Left lobe of liver (tissue), 2 donors: ENCODE measurements around the gene SREBF1. TPM values are rescaled to one million over a fixed set of nuclear protein-coding genes. Genes with fewer than 3 reads are reported as not detected.

ENCODE experiments used
- ATAC-seq: fragments of 200-7000 bp; cut with Tn5 transposase; one replicate; pipeline ENCODE4 v1.9.1; 2020; ENCODE audit warnings: mild to moderate bottlenecking, moderate library complexity
- DNase-seq: peaks from one replicate; pipeline ENCODE4 v3.0.0-alpha.2; 2020; ENCODE audit warnings: low spot score
- total RNA-seq: library from RNA; stranded (reverse); gene quantifications from one replicate; pipeline ENCODE4 v1.2.1, GENCODE V29; 2021
- donor health status: DM: no; HTN: no; CAD: no; lungs with moderate emphysema.
- donor health status: DM: no; HTN: yes; CAD: no.

SREBF1 gene
- total RNA-seq, 1 donor from 2014 or later = 220 TPM

DNA sequence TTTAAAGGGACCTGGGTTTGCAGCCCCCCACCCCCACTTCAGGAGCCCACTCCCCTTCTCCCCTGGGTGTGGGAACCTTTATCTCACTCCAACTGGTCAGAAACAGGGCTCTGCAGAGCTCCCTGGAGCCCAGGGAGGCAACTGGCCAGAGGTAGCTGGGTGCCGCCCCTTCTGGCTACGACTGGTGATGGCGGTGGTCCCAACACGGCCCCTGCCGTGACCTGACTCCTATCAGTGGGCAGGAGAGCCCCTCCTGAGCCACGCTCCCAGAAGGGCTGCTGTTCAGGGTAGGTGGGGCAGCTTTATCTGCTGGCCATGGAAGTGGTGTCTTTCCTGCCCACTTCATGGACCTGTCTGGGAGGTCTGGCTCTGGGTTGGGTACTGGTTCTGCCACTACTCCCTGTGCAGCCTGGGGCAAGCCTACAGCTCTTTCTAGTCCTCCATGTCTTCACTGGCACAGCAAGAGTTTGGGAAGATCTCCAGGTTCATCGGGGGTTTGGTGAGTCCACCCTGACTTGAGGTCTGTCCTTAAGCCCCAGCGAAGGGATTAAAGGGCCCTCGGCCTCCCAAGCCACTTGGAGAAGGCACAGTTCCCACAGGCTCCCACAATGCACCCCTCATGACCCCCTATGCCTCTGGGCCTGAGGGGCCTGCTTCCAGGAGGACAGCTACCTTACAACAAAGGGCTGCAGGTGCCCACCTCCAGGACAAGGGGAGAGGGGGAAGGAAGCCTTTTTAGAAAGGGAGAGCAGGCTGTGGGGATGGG, 5.5 kb upstream of the SREBF1 start:
- ATAC-seq = no peak
- no peak for DNase-seq

DNA sequence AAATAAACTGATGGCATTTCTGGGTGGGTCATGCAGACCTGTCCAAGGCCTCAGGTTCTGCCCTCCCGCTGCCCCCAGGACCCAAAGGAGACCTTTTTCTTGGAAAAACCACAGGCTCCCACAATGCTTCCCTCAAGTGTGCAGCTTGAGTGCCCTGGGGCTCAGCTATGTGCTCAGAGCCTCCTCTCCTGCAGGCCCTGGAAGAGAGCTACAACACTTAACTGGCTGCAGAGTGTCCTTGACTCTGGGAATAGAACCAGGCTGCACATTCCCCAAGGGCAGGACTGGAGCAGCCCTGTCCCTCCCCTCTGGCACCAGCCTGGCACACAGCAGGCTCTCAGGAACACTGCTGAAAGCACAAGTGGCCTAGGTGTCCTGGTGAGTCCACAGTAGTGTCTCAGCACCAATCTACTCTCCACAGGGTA, 4.8 kb upstream of the SREBF1 start:
- DNase-seq = peak; percentile 79

DNA sequence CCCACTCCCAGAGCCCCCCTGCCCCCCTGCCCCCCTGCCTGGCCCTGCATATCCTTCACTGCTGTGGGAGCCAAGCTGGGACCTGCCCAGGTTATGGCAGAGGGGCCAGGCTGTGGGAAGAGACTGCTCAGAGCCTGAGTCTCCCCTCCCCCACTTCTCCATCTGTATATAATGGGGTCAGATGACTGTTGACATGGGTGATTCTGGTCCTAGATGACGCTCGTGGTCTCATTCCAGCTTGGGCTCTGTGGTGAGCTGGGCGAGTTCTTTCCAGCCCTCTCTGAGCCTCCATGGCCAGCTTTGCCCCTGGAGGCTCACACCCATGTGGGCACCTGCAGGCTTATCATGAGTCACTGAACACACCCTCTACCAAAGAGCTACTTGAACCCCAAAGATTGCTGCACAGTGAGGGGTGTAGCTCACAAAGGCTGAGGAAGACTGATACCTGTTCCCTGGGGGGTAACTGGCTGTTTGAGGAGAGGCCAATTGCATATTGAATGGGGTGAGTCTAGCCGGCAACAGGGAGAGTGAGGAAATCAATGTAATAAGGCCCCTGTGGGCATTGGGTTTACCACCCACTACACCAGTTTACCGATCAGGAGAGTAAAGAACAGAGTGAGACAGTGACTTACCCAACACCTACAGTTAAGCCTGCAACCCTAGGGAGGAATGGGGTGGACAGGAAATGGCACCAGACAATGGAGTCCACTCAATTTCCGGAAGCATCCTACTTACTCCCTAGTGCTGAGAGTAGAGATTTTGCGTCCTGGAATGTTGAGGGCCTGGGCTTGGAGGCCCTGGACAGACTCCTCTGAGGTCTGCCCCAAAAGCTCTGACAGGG, 4.2 kb upstream of the SREBF1 start:
- DNase-seq (no peak), ATAC-seq (no peak)

More for the DNA sequence above, 4.8 kb upstream of the SREBF1 start:
- ATAC-seq = peak; percentile 33

DNA sequence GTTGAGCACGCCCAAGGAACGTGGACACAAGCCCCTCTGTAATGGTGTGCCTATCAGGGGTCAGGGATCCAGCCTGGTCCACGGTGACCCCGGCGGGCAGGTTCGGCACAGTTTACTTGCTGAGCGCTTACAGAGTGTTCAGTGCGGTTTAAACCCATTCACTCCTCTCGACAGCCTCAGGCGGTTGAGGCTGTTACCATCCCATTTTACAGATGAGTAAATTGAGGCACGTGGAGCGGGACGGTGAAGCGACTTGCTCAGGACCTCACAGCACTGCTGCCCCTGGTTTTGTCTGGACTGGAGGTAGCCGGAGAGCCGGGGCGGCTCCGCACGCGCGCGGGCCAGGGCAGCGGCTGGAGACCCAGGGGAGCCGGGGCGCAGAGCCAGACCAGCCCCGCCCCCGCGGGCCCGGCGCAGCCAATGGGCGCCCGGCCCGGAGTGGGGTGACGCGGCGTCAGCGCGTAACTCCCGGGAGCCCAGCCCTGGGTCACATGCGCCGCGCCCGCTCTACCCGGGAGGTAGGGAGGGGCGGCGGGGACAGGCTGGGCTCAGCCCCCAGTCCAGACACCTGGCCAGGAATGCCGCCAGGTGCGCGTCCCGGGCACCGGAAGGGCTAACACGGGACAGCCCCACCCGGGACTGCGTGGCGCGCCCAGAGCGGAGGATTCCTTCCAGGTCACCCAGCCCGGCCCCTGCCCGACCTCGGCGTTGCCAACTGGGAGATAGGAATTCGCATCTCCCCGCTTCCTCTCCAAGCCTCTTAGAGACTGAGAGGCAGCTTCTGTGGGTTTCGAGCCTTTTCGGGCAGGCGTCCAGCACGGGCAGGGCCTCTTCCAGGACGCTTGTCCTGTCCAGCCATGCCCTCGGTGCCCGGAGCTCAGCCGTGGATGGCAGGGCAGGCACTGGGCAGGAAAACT, 3.3 kb upstream of the SREBF1 start:
- DNase-seq (peak; percentile 97), ATAC-seq (peak; percentile 66)

DNA sequence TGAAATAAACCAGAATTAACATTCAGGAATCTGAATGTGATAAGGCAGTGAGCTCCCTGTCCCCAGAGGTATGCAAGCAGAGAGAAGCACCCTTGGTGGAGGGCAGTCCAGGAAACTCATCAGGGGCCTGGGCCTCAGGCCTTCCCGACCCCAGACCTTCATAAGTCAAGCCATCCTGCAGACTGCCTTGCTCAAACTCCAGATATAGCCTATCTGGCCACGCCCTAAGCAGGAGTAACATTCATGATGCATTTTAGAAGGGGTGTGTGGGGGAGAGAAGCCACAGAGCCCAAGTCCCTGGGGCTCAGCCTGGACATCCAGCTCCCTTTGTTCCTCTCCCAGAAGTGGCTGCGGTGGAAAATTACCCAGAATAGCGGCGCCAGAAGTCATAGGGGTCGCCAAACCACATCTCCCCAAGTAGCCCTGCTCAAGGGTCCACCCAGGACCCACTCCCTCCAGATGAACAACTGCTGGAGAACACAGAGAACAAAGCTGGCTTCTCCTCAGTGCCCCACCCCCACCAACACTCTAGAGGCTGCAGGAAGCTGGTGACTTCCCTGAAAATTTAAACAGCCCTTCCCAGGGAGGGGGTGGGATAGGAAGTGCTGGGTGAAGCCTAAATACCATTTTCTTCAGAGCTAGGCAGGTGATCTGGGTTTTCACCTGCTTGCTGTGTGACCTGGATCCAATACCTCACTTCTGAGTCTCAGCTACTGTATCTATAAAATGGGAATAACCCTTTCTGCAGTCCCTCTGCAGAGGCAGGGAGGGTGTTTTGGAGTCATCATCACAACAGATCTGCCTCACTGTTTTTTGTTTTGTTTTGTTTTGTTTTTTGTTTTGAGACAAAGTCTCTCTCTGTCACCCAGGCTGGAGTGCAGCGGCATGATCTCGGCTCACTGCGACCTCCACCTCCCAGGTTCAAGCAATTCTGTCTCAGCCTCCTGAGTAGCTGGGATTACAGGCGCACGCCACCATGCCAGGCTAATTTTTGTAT, 1.5 kb upstream of the SREBF1 start:
- ATAC-seq (no peak), DNase-seq (no peak)

DNA sequence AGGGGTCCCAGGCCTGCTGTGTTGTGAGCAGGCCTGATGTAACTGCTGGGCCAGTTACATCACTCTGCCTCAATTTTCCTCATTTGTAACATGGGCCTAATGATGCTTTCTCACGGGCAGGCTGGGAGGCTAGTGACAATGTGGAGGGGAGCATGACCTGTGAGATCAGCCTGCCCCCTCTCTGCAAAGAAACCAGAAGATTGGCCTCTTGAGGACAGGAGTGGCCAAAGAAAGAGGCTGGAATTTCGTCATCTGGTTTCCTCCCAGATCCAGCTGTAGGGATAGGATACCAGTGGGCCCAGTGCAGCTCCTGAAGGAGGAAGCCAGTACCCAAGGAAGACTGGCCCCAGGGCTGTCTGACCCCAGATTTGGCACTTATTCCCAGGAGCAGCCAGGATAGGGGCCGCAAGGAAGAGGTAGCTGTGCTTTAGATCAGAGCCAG, 615 bp upstream of the SREBF1 start:
- DNase-seq (no peak), ATAC-seq (no peak)

DNA sequence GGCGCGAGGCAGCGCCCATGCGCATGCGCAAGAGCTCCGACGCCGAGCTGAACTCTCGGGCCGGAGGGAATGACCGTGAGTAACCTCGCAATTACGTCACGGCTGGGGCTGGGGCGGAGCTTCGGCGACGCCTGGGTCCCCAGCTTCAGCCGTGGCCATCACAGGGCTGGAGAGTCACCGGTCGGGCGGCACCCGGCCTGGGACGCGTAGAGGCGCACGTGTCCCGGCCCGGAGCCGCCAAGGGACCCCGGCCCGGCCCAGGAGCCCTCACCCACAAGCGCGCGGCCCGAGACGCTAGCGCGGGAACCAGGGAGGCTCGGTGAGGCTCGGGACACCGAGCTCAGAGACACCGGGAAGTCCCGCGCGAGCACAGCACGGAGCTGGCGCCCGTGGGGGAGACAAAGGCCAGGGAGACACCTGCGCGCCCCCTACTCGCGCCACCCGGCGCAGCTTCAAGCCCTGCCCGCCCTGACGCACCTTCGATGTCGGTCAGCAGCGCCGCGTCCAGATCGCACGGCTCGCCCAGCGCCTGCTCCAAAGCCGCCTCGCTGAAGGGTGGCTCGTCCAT, 452 bp downstream of the SREBF1 start:
- ATAC-seq (peak; percentile 72), DNase-seq (peak; percentile 99)

DNA sequence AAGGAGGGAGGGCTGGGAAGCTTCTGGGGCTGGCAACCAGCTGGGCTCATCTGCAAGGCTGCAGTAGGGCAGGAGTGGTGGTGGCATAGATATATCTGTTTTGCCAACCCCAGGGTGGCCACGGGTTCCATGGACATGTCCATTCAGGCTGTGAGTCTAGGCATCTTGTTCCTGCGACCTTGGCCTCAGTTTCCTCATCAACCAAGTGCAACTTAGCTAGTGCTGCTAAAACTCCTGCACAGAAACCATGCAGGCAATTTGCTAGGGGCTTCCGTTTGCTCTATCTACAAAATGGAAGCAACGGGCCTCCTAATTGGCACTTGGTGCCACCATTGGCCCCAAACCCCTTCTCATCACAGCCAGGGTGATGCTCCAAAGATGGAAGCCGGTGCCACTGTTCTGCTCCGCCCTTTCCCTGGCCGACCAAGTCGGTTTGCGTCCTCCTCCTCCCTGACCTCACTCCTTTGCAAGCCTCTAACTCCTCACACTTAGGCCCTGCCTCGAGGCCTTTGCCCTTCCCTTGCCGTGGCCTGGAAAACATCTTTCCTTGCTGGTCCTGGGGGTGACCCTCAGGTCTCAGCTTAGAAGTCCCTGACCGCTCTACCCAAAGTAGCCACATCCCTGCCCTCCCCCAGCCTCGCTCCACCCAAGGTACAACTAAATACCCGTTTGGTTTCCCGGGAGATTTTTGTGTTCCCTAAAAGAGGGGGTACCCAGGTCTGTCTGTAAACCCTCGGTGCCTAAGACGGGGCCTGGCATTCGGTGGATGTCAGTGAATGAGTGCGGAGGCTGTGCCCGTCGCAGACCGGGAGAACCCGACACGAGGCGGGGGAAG, 1.2 kb downstream of the SREBF1 start:
- DNase-seq = no peak
- no peak for ATAC-seq

DNA sequence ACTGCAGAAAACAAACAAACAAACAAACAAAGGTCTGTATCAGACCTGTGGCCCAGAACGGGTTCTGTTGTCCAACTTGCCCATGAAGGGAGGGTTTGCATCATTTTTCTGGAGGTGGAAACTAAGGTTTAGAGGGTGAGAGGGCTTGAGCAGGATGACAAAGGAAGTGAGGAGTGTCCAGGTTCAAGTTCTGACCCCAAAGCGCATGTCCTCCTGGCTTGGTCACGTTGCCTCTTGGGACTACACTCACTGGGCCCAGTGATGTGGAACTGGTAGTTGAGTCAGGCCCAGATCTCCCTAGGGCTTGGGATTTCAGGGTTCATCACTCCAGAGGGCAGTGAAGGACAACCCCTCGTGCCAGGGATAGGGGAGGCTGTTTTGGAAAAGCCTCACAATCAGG, 1.8 kb downstream of the SREBF1 start:
- DNase-seq (no peak), ATAC-seq (no peak)

DNA sequence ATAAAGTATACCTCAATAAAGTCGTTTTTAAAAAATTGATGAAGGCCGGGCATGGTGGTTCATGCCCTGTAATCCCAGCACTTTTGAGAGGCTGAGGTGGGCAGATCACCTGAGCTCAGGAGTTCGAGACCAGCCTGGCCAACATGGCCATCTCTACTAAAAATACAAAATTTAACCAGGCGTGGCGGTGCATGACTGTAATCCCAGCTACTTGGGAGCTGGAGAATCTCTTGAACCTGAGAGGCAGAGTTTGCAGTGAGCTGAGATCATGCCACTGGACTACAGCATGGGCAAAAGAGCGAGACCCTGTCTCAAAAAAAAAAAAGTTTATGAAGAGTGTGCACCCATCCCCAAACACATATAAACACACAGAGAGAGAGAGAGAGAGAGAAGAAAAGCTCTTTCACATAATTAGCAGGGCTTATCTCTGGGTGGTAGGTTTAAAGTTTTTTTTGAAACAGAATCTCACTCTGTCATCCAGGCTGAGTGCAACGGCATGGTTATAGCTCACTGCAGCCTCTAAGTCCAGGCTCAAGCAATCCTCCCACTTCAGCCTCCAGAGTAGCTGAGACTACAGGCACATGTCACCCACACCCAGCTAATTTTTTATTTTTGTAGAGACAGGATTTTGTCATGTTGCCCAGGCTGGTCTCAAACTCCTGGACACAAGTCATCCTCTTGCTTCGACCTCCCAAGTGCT, 3.0 kb downstream of the SREBF1 start:
- ATAC-seq (no peak), DNase-seq (no peak)

DNA sequence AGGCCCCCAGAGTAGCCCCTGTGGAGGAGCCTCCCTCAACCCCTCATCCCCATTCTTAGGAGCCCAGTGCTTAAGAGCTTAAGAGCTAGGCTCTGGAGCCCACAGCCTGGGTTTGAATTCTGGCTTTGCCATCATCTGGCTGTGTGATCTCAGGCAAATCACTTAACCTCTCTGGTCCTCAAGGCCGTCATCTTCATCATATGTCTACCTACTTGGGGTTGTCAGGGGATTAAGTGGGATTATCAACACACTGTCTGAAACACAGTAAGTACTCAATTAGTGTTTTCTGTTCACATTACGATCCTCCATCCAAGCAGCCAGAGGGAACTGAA, 4.8 kb downstream of the SREBF1 start:
- DNase-seq (no peak), ATAC-seq (no peak)

DNA sequence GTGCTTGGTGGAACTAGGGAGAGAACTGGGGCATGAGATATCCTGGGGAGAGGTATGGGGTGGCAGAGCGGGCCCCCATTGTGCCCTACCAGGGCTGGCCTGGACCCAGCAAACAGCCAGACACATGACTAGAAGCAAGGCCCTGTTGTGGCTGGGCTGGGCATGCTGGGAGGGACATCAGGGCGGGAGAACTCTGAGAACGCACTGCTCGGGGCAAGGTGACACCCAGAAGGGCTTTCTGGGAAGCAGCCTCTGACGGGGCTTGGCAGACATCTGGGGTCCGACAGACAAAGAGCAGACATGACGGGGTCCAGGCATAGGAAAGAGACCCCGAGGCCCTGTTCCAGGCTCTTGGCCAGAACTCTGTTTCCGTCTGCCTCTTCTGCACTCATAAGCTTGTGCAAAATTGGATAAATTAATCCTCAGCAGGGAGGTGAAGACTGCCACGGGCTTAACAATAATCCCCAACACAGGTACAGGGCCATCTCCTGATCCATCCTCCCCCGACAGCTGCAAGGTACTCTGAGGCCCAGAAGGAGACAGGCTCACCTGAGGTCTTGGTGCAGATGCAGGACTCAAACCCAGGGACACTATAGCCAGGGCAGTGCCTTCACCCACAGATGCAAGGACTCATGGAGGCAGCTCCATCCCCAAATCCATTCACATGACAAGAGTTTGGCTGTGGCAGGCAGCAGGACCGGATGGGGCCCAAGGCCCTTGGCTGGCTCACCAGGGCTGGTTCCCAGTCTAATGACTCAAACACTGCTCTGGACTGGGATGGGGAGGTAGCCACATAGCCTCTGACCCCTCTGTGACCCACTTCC, 5.4 kb downstream of the SREBF1 start:
- ATAC-seq (peak; percentile 2), DNase-seq (no peak)

DNA sequence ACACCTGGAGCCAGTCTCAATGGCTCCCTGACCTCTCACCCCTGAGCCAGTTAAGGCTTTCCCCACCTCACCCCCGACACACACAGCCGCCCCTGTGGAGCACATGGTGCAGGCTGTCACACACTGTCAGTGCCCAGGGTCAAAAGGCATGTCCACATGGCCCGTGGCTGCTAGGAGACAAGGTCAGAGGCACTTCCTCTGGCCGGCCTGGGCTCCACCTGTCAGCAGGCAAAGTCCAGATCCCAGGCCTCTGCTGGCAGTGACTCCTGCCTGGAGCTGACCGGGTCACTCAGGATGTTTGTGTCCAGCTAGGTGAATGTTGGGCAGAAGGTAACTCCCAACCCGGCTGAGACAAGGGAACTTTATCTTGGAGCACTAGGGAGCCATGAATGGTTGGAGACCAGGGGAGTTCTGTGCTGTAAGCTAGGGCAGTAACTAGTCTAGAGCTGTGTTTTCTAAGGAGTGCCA, 6.0 kb downstream of the SREBF1 start:
- DNase-seq = peak; percentile 98
- ATAC-seq = peak; percentile 78

DNA sequence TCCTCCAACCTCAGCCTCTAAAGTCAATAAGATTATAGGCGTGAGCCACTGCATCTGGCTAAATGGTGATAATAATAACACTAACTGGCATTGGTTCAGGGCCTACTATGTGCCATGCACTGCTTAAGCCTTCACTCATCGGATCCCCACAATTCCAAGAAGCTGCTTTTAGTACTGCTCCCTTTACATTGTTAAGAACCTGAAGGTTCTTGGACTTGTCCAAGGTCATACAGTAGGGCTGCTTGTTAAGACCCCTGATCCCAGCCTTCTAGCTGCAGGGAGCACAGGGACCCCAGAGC, 6.6 kb downstream of the SREBF1 start:
- ATAC-seq (no peak), DNase-seq (no peak)

DNA sequence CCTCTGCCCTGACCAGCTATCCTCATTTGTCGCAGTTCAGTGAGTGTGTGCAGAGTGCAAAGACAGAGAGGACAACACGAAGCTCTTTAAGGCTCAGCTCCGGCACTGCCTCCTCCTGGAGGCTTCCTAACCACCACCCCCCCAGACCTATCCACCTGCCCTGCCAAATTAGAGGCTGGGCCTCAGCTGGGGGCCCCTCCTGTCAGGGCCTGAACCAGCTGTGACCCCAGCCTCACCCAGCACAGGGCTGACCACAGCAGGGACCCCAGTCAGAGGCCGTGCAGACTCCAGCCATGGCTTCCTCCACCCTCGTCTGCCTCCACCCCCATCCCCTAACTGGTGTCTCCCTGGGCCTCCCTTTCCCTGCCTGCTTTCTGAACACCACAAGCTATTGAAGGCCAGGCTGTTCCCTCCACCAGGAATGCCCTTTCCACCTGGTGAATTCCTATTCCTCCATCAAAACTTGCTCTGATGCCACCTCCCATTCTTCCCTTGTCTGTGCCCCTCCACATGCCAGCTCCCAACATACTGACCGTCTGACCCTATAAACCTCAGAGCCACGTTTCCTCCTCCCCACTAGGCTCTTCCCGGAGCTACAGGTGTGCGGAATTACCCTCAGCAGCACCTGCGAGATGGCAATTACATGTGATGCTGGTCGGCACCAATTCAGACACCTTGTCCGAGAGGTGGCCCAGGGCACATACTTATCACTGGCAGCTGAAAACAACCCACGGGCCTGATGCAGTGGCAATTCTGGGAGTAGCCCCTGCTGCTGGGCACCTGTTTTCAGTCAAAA, 8.8 kb downstream of the SREBF1 start:
- DNase-seq = no peak
- ATAC-seq = no peak
